Measurements from ENCODE around the gene PEPD.

DNA sequence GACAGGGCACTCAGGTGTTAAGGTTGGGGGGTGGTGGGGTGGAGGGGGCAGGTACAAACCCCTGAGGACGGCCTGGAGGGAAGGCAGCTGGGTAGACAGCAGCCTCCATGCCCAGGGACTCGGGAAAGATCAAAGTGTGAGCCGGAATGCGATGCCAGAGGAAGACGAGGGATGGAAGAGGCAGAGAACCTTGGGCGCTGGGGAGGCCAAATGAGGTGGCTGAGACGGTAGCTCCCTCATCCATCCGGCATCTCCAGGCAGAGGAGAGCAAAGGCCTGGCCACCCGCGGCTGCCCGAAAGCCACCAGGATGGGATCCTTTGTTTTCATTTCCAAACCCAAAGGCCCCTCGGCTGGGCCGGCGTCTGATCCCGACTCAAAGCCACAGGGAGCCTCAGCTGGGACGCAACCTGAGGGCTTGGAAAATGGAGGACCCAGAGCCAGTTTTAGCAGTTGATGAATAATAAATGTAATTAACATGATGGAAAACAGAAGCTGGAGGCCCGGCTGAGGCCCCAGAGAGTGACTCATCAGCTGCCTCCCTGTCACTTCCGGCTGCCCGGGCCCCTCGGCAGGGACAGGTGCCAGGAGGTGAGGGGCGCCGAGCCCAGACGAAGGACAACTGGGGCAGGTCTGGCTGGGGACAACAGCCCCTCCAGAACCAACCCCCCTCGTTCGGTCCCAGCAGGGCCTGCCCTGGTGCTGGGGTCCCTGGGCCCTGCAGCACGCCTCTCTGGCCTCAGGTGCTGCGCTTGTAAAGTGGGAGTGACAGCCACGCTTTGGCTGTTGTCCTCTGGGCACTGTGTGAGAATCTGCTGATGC is 86.5 kb downstream of the PEPD start:
- TF ChIP-seq FOXP1 (CRISPR knock-in tag; IDR thresholded peaks at IDR 0.05; ENCODE audit: borderline replicate concordance): no peak
- TF ChIP-seq CTCF (IDR thresholded peaks at IDR 0.05): no peak
- TF ChIP-seq, protein P1, sequence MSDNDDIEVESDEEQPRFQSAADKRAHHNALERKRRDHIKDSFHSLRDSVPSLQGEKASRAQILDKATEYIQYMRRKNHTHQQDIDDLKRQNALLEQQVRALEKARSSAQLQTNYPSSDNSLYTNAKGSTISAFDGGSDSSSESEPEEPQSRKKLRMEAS (CRISPR knock-in tag; IDR thresholded peaks at IDR 0.05): no peak
- TF ChIP-seq E2F4 (CRISPR knock-in tag; IDR thresholded peaks at IDR 0.05; ENCODE audit: borderline replicate concordance, low read depth): no peak
- TF ChIP-seq SP1 (CRISPR knock-in tag; conservative IDR thresholded peaks at IDR 0.05): no peak
- no peak for TF ChIP-seq CBFB (CRISPR knock-in tag; IDR thresholded peaks at IDR 0.05; ENCODE audit: low read depth)
- no peak for TF ChIP-seq NR3C1 (CRISPR knock-in tag; conservative IDR thresholded peaks at IDR 0.05; ENCODE audit: low read depth)
- TF ChIP-seq ZBTB21 (CRISPR knock-in tag; IDR thresholded peaks at IDR 0.05; ENCODE audit: borderline replicate concordance): no peak
- no peak for TF ChIP-seq USF2 (CRISPR knock-in tag; IDR thresholded peaks at IDR 0.05)
- TF ChIP-seq GABPB1 (CRISPR knock-in tag; IDR thresholded peaks at IDR 0.05): no peak
- no peak for TF ChIP-seq ZNF263 (CRISPR knock-in tag; IDR thresholded peaks at IDR 0.05; ENCODE audit: low read depth)
- no peak for TF ChIP-seq NR2C2 (CRISPR knock-in tag; IDR thresholded peaks at IDR 0.05)

Data from WTC11 (cell line).